Hepatocyte (in vitro differentiated cells): Measurements from ENCODE around the gene TLCD2. TPM values are rescaled to one million over a fixed set of nuclear protein-coding genes. Genes with fewer than 3 reads are reported as not detected.
"Not testable (repeated sequence)": the region's sequence is repeated elsewhere in the genome, so short reads cannot be mapped to it uniquely, and the experiment has no call there.

Experiments
- DNase-seq: peaks from one replicate; pipeline ENCODE4 v3.0.0-alpha.2; 2016; ENCODE audit warnings: low spot score
- H2AFZ ChIP-seq: fragments of 200-600 bp; sonication (generic); 2 replicates; pipeline ENCODE4 v1.6.0; 2016; ENCODE audit warnings: antibody characterized with exemption, mild to moderate bottlenecking
- H3K27ac ChIP-seq: fragments of 200-600 bp; sonication (generic); 2 replicates; pipeline ENCODE4 v1.5.1; 2016; ENCODE audit warnings: mild to moderate bottlenecking
- H3K27me3 ChIP-seq: fragments of 200-600 bp; sonication (generic); 2 replicates; pipeline ENCODE4 v1.6.1; 2016
- H3K36me3 ChIP-seq: fragments of 200-600 bp; sonication (generic); replicated peaks from 2 replicates; pipeline ENCODE4 v1.5.1; 2016; ENCODE audit warnings: low read depth; ENCODE audit not compliant: insufficient read depth
- H3K4me1 ChIP-seq: fragments of 200-600 bp; sonication (generic); 2 replicates; pipeline ENCODE4 v1.5.1; 2016; ENCODE audit warnings: mild to moderate bottlenecking, moderate library complexity; ENCODE audit not compliant: insufficient read depth
- H3K4me2 ChIP-seq: fragments of 200-600 bp; sonication (generic); 2 replicates; pipeline ENCODE4 v1.6.0; 2016
- H3K4me3 ChIP-seq: fragments of 200-600 bp; sonication (generic); 2 replicates; pipeline ENCODE4 v1.5.1; 2016; ENCODE audit warnings: mild to moderate bottlenecking
- H3K79me2 ChIP-seq: fragments of 200-600 bp; sonication (generic); 2 replicates; pipeline ENCODE4 v1.6.0; 2017; ENCODE audit warnings: mild to moderate bottlenecking
- H3K9me2 ChIP-seq: fragments of 200-600 bp; sonication (generic); replicated peaks from 2 replicates; pipeline ENCODE4 v1.6.0; 2017; ENCODE audit warnings: mild to moderate bottlenecking; ENCODE audit not compliant: insufficient read depth
- H3K9me3 ChIP-seq: fragments of 200-600 bp; sonication (generic); 2 replicates; pipeline ENCODE4 v1.5.1; 2016; ENCODE audit warnings: low read depth, mild to moderate bottlenecking
- H4K20me1 ChIP-seq: fragments of 200-600 bp; sonication (generic); 2 replicates; pipeline ENCODE4 v1.6.0; 2016; ENCODE audit warnings: mild to moderate bottlenecking; ENCODE audit not compliant: insufficient read depth, poor library complexity, severe bottlenecking
- EZH2 ChIP-seq: fragments of 200-600 bp; sonication (generic); IDR thresholded peaks from 2 replicates; pipeline ENCODE4 v1.6.1; 2016; ENCODE audit warnings: antibody characterized with exemption, mild to moderate bottlenecking, borderline replicate concordance
- EZH2phosphoT487 ChIP-seq: fragments of 200-600 bp; sonication (generic); IDR thresholded peaks from one replicate; pipeline ENCODE4 v1.6.1; 2018; ENCODE audit warnings: antibody characterized with exemption, mild to moderate bottlenecking, low read depth, moderate library complexity; ENCODE audit not compliant: unreplicated experiment, severe bottlenecking
- WGBS: methylation state at CpG from one replicate; pipeline ENCODE4 v1.1.6; 2016; ENCODE audit warnings: low lambda C conversion rate; ENCODE audit errors: missing lambda C conversion rate; 5-methylcytosine and 5-hydroxymethylcytosine counted together
- polyA plus RNA-seq: library from polyadenylated mRNA; unstranded; fragments of >200 nt; fragmentation: Nextera tagmentation; extraction: Ambion mirVana; gene quantifications from 2 replicates; pipeline ENCODE4 v1.2.1, GENCODE V29; 2016
- total RNA-seq: library from RNA; depleted of rRNA; stranded (reverse); fragments of >200 nt; gene quantifications from 2 replicates; pipeline ENCODE4 v1.2.3, GENCODE V29; 2014
- TF ChIP-seq, protein P1 (sequence below): fragments of 200-600 bp; sonication (generic); IDR thresholded peaks from 2 replicates; pipeline ENCODE4 v1.5.1; 2016; ENCODE audit warnings: antibody characterized with exemption, mild to moderate bottlenecking; ENCODE audit not compliant: poor library complexity

The TLCD2 gene
- total and polyA plus RNA-seq, 2 experiments from 2014 or later = 2.0 to 4.5 TPM

DNA sequence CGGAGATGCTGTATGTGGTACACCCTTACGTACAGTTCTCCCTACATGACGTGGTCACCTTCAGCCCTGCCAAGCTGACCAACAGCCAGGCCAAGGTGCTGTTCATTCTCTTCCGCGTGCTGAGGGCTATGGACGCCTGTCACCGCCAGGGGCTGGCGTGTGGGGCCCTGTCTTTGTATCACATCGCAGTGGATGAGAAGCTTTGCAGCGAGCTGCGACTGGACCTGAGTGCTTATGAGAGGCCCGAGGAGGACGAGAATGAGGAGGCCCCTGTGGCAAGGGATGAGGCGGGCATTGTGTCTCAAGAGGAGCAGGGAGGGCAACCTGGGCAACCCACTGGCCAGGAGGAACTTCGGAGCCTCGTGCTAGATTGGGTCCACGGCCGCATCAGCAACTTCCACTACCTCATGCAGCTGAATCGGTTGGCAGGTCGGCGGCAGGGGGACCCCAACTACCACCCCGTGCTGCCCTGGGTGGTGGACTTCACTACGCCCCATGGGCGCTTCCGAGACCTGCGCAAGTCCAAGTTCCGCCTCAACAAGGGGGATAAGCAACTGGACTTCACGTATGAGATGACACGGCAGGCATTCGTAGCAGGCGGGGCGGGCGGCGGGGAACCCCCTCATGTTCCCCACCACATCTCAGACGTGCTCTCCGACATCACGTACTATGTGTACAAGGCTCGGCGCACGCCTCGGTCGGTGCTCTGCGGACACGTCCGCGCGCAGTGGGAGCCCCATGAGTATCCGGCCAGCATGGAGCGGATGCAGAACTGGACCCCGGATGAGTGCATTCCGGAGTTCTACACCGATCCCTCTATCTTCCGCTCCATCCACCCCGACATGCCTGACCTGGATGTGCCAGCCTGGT, 15.7 kb upstream of the TLCD2 start:
- no peaks in the 10 kb centered on the region for H3K9me2 ChIP-seq
- no peaks in the 10 kb centered on the region for H3K27me3 ChIP-seq
- H4K20me1 ChIP-seq = no peaks in the 10 kb centered on the region
- H3K27ac ChIP-seq = no peak overlapping the region
- peaks cover 27% of the 10 kb centered on the region for H3K79me2 ChIP-seq
- no peak overlapping the region for H3K4me3 ChIP-seq
- no peaks in the 10 kb centered on the region for H3K9me3 ChIP-seq
- H3K4me2 ChIP-seq = peak overlapping the region; percentile 100
- no peak overlapping the region for H2AFZ ChIP-seq
- 97% methylated on average over 50 of the region's 54 CpGs for whole genome bisulfite sequencing
- TF ChIP-seq, protein P1, sequence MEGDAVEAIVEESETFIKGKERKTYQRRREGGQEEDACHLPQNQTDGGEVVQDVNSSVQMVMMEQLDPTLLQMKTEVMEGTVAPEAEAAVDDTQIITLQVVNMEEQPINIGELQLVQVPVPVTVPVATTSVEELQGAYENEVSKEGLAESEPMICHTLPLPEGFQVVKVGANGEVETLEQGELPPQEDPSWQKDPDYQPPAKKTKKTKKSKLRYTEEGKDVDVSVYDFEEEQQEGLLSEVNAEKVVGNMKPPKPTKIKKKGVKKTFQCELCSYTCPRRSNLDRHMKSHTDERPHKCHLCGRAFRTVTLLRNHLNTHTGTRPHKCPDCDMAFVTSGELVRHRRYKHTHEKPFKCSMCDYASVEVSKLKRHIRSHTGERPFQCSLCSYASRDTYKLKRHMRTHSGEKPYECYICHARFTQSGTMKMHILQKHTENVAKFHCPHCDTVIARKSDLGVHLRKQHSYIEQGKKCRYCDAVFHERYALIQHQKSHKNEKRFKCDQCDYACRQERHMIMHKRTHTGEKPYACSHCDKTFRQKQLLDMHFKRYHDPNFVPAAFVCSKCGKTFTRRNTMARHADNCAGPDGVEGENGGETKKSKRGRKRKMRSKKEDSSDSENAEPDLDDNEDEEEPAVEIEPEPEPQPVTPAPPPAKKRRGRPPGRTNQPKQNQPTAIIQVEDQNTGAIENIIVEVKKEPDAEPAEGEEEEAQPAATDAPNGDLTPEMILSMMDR = no peak
- TF ChIP-seq EZH2phosphoT487 (no peak), EZH2 (no peak)
- H3K36me3 ChIP-seq = no peaks in the 10 kb centered on the region
- DNase-seq = no peak
- H3K4me1 ChIP-seq = peaks cover 23% of the 10 kb centered on the region

DNA sequence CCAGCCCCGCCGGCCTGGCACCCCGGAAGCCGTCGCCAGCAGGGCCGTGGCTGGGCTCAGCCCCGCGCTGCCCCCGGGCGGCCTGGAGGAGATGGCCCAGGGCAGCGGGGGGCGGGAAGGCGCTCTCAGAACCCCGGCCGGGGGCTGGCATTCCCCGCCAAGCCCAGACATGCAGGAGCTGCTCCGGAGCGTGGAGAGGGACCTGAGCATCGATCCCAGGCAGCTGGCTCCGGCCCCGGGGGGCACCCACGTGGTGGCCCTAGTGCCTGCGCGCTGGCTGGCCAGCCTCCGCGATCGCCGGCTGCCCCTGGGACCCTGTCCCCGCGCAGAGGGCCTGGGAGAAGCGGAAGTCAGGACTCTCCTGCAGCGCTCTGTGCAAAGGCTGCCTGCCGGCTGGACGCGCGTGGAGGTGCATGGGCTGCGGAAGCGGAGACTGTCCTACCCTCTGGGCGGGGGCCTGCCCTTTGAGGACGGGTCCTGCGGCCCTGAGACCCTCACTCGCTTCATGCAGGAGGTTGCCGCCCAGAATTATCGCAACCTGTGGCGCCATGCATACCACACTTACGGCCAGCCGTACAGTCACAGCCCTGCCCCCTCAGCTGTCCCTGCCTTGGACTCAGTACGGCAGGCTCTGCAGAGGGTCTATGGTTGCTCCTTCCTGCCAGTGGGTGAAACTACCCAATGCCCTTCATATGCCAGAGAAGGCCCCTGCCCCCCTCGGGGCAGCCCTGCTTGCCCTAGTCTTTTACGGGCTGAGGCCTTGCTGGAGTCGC, 14.9 kb upstream of the TLCD2 start:
- TF ChIP-seq, protein P1 = no peak
- TF ChIP-seq EZH2phosphoT487 (no peak), EZH2 (no peak)
- H4K20me1 ChIP-seq = no peaks in the 10 kb centered on the region
- H3K79me2 ChIP-seq = peaks cover 27% of the 10 kb centered on the region
- H3K4me2 ChIP-seq = peak overlapping the region; percentile 100
- peak overlapping the region; percentile 62 for H3K4me3 ChIP-seq
- no peaks in the 10 kb centered on the region for H3K36me3 ChIP-seq
- no peaks in the 10 kb centered on the region for H3K9me3 ChIP-seq
- H3K4me1 ChIP-seq = peaks cover 18% of the 10 kb centered on the region
- no peak for DNase-seq
- no peaks in the 10 kb centered on the region for H3K9me2 ChIP-seq
- H3K27me3 ChIP-seq = no peaks in the 10 kb centered on the region
- peak overlapping the region; percentile 99 for H2AFZ ChIP-seq
- H3K27ac ChIP-seq = peak overlapping the region; percentile 54
- WGBS = 40% methylated on average over 30 of the region's 51 CpGs

DNA sequence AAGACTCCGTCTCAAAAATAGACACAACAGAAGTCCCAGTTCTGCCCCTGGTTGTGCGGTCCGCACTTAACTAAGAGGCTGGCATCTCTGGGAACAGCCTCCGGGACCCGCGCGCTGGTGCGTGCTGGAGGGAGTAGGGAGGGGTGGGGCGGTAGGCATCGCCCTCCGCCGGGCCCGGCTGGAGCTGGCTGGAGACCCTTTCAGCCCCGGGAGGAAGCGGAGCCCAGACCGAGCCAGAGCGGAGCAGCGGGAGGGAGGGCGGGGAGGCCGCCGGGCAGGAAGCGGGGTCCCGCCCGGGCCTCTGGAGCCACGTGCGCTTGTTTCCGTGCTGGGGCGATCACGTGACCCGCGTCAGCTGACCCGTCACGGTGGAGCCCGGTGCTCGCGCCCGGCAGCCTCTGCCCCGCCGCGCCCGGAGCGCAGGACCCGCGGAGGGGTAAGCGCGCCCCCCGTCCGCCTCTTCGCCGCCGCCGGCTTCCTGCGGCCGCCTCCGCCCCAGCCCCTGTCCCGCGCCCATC, 14.2 kb upstream of the TLCD2 start, which contains the start of gene WDR81:
Gene WDR81, plus strand, starts transcription at position 354 of the 518 bp plus-strand sequence. CDS start 256 bp downstream, outside the sequence.
- H3K4me2 ChIP-seq = peak within 1 kb of the TSS; percentile 100
- 5% methylated on average over 3 of the region's 57 CpGs for WGBS
- H3K27me3 ChIP-seq = no peaks in the 10 kb centered on the region
- H3K4me3 ChIP-seq = peak within 1 kb of the TSS; percentile 62
- DNase-seq = peak; percentile 95
- H4K20me1 ChIP-seq = no peaks in the 10 kb centered on the region
- no peaks in the 10 kb centered on the region for H3K9me3 ChIP-seq
- TF ChIP-seq EZH2phosphoT487 = no peak
- TF ChIP-seq, protein P1 = no peak
- TF ChIP-seq EZH2 = no peak
- peaks cover 15% of the 10 kb centered on the region for H3K4me1 ChIP-seq
- H3K36me3 ChIP-seq = no peaks in the 10 kb centered on the region
- H3K9me2 ChIP-seq = no peaks in the 10 kb centered on the region
- peak within 1 kb of the TSS; percentile 80 for H3K27ac ChIP-seq
- H3K79me2 ChIP-seq = peaks cover 27% of the 10 kb centered on the region
- peak within 1 kb of the TSS; percentile 99 for H2AFZ ChIP-seq

DNA sequence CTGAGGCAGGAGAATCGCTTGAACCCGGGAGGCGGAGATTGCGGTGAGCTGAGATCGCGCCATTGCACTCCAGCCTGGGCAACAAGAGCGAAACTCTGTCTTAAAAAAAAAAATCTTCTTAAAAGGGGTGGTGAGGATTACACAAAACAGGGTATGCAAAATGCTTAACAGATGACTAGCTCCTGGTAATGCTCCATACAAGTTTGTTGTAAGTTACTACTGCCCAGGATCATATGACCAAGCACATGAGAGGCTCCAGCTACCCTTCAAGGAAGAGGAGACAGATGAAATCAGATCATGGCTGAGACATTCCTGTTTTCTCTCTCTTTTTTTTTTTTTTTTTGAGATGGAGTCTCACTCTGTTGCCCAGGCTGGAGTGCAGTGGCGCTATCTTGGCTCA, 11.8 kb upstream of the TLCD2 start:
- Histone ChIP-seq H3K79me2 (peaks cover 23% of the 10 kb centered on the region), H3K4me1 (peaks cover 25% of the 10 kb centered on the region)
- not testable (repeated sequence) for H3K9me2 ChIP-seq, H3K27me3 ChIP-seq, H3K9me3 ChIP-seq, H2AFZ ChIP-seq, H3K4me3 ChIP-seq, H3K27ac ChIP-seq, H3K36me3 ChIP-seq, H4K20me1 ChIP-seq, H3K4me2 ChIP-seq
- DNase-seq = peak; percentile 13
- 97% methylated on average over 8 of the region's 8 CpGs for WGBS
